HCT116 (cell line): Measurements from ENCODE around the gene OOSP4A. TPM values are rescaled to one million over a fixed set of nuclear protein-coding genes. Genes with fewer than 3 reads are reported as not detected.

Experiments
- ATAC-seq: fragments of 200-7000 bp; cut with Tn5 transposase; 2 replicates; pipeline ENCODE4 v1.9.1; 2020; ENCODE audit warnings: mild to moderate bottlenecking, moderate library complexity
- BruUV-seq: library from RNA; stranded (reverse); fragments of 400-500 nt; replicated peaks from 2 replicates; lab custom pipeline; 2021; lab: Mats Ljungman, UMichigan
- CTCF ChIA-PET: fragments of 300-600 bp; sonication (Branson Sonifier 250); formaldehyde crosslinking; loops from one replicate; lab custom pipeline; 2021; ENCODE audit warnings: antibody characterized with exemption; lab: Charles Lee
- POLR2A ChIA-PET: fragments of 300-600, 350-600 bp; sonication (Branson Sonifier 250); formaldehyde crosslinking; loops from one replicate; lab custom pipeline; 2021; ENCODE audit warnings: antibody characterized with exemption; lab: Charles Lee
- RAD21 ChIA-PET, 2 experiments: fragments of 300-600 bp; sonication (Branson Sonifier 250); formaldehyde crosslinking; loops; one replicate each; lab custom pipeline; 2023; ENCODE audit warnings: low total read pairs in 2 of 2; ENCODE audit not compliant: uncharacterized antibody in 2 of 2, unreplicated experiment in 2 of 2, low non-redundant PET in 1 of 2; lab: Charles Lee
- DNase-seq: peaks from one replicate; pipeline ENCODE4 v3.0.0-alpha.2; 2010; ENCODE audit warnings: low read depth, low spot score
- H2AFZ ChIP-seq: fragments of 200-600 bp; shearing (Covaris generic), sonication (generic); 2 replicates; pipeline ENCODE4 v1.6.1; 2017; ENCODE audit warnings: low read depth, mixed run types, mixed read lengths, antibody characterized with exemption, low read length; ENCODE audit not compliant: poor library complexity, severe bottlenecking
- H3K27ac ChIP-seq: 2 replicates; pipeline ENCODE4 v1.5.1; 2012; ENCODE audit warnings: low read depth, low read length
- H3K27me3 ChIP-seq: fragments of 200-600 bp; sonication (generic); 2 replicates; pipeline ENCODE4 v1.6.1; 2016; ENCODE audit warnings: mixed run types, low read length, mixed read lengths; ENCODE audit not compliant: insufficient read depth
- H3K36me3 ChIP-seq, 2 experiments: fragments of 200-500 bp in 1 of 2; fragments of 200-600 bp in 1 of 2; sonication (Bioruptor generic) in 1 of 2; sonication (generic) in 1 of 2; 2 replicates each; pipeline versions ENCODE4 v1.5.1 to v1.6.1; 2014 to 2016; ENCODE audit warnings: low read length in 2 of 2, inconsistent platforms in 1 of 2, mixed read lengths in 1 of 2, mixed run types in 1 of 2; ENCODE audit not compliant: insufficient read depth in 2 of 2, control insufficient read depth in 1 of 2
- H3K4me1 ChIP-seq, 2 experiments: fragments of 200-600 bp in 1 of 2; sonication (generic) in 1 of 2; 2 replicates each; pipeline versions ENCODE4 v1.5.1 to v1.6.1; 2012 to 2017; ENCODE audit warnings: low read length in 2 of 2, inconsistent platforms in 1 of 2, mild to moderate bottlenecking in 1 of 2, mixed read lengths in 1 of 2, mixed run types in 1 of 2, moderate library complexity in 1 of 2; ENCODE audit not compliant: insufficient read depth in 2 of 2, control insufficient read depth in 1 of 2
- H3K4me2 ChIP-seq: fragments of 200-600 bp; sonication (generic); 2 replicates; pipeline ENCODE4 v1.6.1; 2017; ENCODE audit warnings: mixed run types, low read length, mixed read lengths
- H3K4me3 ChIP-seq, 2 experiments: fragments of 200-600 bp in 1 of 2; sonication (generic) in 1 of 2; replicated peaks in 1 of 2; 2 replicates each; pipeline ENCODE4 v1.5.1; 2011 to 2016; ENCODE audit warnings: low read length in 2 of 2, control low read depth in 1 of 2, low read depth in 1 of 2, mild to moderate bottlenecking in 1 of 2, mixed read lengths in 1 of 2, mixed run types in 1 of 2
- H3K79me2 ChIP-seq: fragments of 200-600 bp; sonication (generic); 2 replicates; pipeline ENCODE4 v1.6.1; 2017; ENCODE audit warnings: mild to moderate bottlenecking, mixed run types, low read length, moderate library complexity, mixed read lengths; ENCODE audit not compliant: insufficient read depth
- H3K9ac ChIP-seq: fragments of 200-600 bp; sonication (generic); 2 replicates; pipeline ENCODE4 v1.6.1; 2016; ENCODE audit warnings: low read length, mixed read lengths
- H3K9me2 ChIP-seq: fragments of 200-600 bp; sonication (generic), shearing (Covaris generic); 2 replicates; pipeline ENCODE4 v1.6.1; 2017; ENCODE audit warnings: mixed run types, mild to moderate bottlenecking, moderate library complexity; ENCODE audit not compliant: insufficient read depth
- H3K9me3 ChIP-seq, 2 experiments: fragments of 200-500 bp in 1 of 2; fragments of 200-600 bp in 1 of 2; sonication (Bioruptor generic) in 1 of 2; sonication (generic) in 1 of 2; 2 replicates each; pipeline ENCODE4 v1.6.1; 2014 to 2017; ENCODE audit warnings: low read length in 2 of 2, mixed read lengths in 2 of 2, inconsistent platforms in 1 of 2, low read depth in 1 of 2, mild to moderate bottlenecking in 1 of 2, mixed run types in 1 of 2, moderate library complexity in 1 of 2; ENCODE audit not compliant: control insufficient read depth in 1 of 2, insufficient read depth in 1 of 2
- H4K20me1 ChIP-seq: fragments of 200-600 bp; sonication (generic), shearing (Covaris generic); 2 replicates; pipeline ENCODE4 v1.6.1; 2017; ENCODE audit warnings: mixed run types, mild to moderate bottlenecking, moderate library complexity; ENCODE audit not compliant: insufficient read depth
- SIN3A ChIP-seq: IDR thresholded peaks from 2 replicates; pipeline ENCODE4 v1.6.1; 2012; ENCODE audit warnings: low read depth
- SRF ChIP-seq: IDR thresholded peaks from 2 replicates; pipeline ENCODE4 v1.6.1; 2012; ENCODE audit warnings: low read depth
- ZNF274 ChIP-seq: fragments of 200-500 bp; sonication (Bioruptor generic); IDR thresholded peaks from 2 replicates; pipeline ENCODE4 v1.6.1; 2014; ENCODE audit warnings: mild to moderate bottlenecking, low read depth, low read length, inconsistent platforms
- intact Hi-C: fragments of 100-400 bp; cut with micrococcal nuclease; formaldehyde crosslinking; loops from 2 replicates; pipeline ENCODE4 v1.10.0; 2022
- total RNA-seq: library from RNA; stranded (reverse); gene quantifications from one replicate; pipeline ENCODE4 v1.2.1, GENCODE V29; 2021; ENCODE audit not compliant: unreplicated experiment

The OOSP4A gene
- total RNA-seq, 1 experiment from 2014 or later: not detected

GRCh38 chr11:59931688-59932087, 32.1 kb upstream of the OOSP4A start:
- peaks cover 0 to 9% of the 10 kb centered on the region in 2 experiments; a peak in 2 of 4 replicates for H3K9me3 ChIP-seq

GRCh38 chr11:59938132-59938531, 25.7 kb upstream of the OOSP4A start, which contains the start of gene OOSP1:
OOSP1 (plus strand) TSS chr11:59938432; CDS start chr11:59938455, 23 bp downstream.
- no TSS peak for BruUV-seq
- intact Hi-C loops: no loop called here

More at GRCh38 chr11:59931688-59932087, 32.1 kb upstream of the OOSP4A start:
- Histone ChIP-seq H4K20me1 (no peaks in the 10 kb centered on the region), H3K27me3 (no peaks in the 10 kb centered on the region), H3K27ac (no peak overlapping the region), H3K9ac (no peak overlapping the region), H3K36me3 (no peaks in the 10 kb centered on the region), H3K4me2 (no peak overlapping the region), H2AFZ (no peak overlapping the region), H3K4me3 (no peak overlapping the region), H3K4me1 (no peaks in the 10 kb centered on the region), H3K79me2 (no peaks in the 10 kb centered on the region), H3K9me2 (no peaks in the 10 kb centered on the region)
- no peak for TF ChIP-seq SRF
- intact Hi-C loops: no loop called here
- DNase-seq (no peak), ATAC-seq (no peak)
- no TSS peak for BruUV-seq
- CTCF ChIA-PET: interaction anchor here (0.9 kb wide), 1 partner anchor 13 kb away, joined by 3 read pairs; no protein-coding TSS in a partner anchor
- POLR2A ChIA-PET: no interaction called here
- RAD21 ChIA-PET: no interaction called here

GRCh38 chr11:59938718-59939117, 25.1 kb upstream of the OOSP4A start:
- H3K9me2 ChIP-seq: no peaks in the 10 kb centered on the region
- no peak overlapping the region for H3K4me3 ChIP-seq
- H3K9ac ChIP-seq: no peak overlapping the region
- no peaks in the 10 kb centered on the region for H3K4me1 ChIP-seq
- H3K36me3 ChIP-seq: no peaks in the 10 kb centered on the region
- no peak for DNase-seq
- no peaks in the 10 kb centered on the region for H3K79me2 ChIP-seq
- no peak for ATAC-seq
- BruUV-seq: no TSS peak
- no peak overlapping the region for H3K4me2 ChIP-seq
- H3K9me3 ChIP-seq: no peaks in the 10 kb centered on the region
- no peak for TF ChIP-seq SIN3A
- no peak overlapping the region for H3K27ac ChIP-seq
- POLR2A ChIA-PET: no interaction called here
- intact Hi-C loops: no loop called here
- H3K27me3 ChIP-seq: no peaks in the 10 kb centered on the region
- RAD21 ChIA-PET: no interaction called here
- CTCF ChIA-PET: no interaction called here
- H4K20me1 ChIP-seq: no peaks in the 10 kb centered on the region
- H2AFZ ChIP-seq: no peak overlapping the region

More at GRCh38 chr11:59938132-59938531, 25.7 kb upstream of the OOSP4A start, which contains the start of gene OOSP1:
- CTCF ChIA-PET: no interaction called here
- Histone ChIP-seq H3K27me3 (no peaks in the 10 kb centered on the region), H3K4me1 (no peaks in the 10 kb centered on the region), H3K9me3 (no peaks in the 10 kb centered on the region), H4K20me1 (no peaks in the 10 kb centered on the region), H3K79me2 (no peaks in the 10 kb centered on the region), H3K4me3 (no peak within 1 kb of the TSS), H3K4me2 (no peak within 1 kb of the TSS), H3K9me2 (no peaks in the 10 kb centered on the region), H2AFZ (no peak within 1 kb of the TSS), H3K9ac (no peak within 1 kb of the TSS), H3K27ac (no peak within 1 kb of the TSS), H3K36me3 (no peaks in the 10 kb centered on the region)
- DNase-seq (no peak), ATAC-seq (no peak)
- POLR2A ChIA-PET: no interaction called here
- RAD21 ChIA-PET: no interaction called here
- TF ChIP-seq ZNF274 (no peak), SIN3A (no peak)
